NCI-H2081 treated with DMSO at 0.1 percent for 48 hours (cell line): ENCODE data around the gene ELK3.

Experiments used
- DNase-seq: peaks from one replicate; lab custom pipeline; 2025; lab: John Stamatoyannopoulos, UW

The ELK3 gene

DNA sequence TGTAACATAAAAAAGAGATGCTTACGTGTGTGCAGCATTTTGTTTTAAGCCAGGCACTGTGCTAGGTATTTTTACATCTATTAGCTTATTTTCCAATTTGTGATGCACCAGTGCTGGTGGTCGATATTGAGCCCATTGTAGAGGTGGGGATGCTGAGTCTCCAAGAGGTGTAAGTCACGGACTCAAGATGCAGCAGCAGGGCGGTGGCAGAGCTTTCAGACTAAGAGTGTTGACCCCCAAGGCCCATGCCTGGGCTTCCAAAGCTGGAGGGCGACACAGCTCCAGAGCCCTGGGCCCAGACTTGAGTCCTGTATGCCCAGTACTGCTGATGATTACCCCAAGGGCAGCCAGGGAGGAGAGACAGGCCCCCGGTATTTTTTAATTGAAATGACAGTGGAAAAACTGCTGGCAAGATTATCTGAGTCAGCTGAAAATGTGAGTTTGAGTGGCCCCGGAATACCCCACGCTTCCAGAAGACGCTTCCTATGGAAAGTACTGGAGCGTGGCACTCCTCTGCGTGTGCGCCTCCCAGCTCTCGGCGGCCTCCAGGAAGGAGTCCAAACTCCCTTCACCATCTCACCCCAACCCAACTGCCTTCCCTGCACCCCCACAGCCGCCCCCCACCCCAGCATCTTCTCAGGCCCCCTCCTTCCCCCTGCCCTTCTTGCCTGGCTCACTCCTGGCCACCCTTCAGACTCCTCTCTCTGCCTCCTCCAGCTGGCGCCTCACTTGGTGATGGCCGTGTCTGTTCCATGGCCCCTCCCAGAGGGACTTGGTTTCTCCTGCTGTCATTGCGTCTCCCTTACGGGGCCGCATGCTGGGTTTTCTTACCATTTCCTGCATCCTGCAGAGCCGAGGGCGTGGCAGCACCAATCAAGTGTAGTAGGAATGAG, 40.7 kb downstream of the ELK3 start:
- DNase-seq, result no peak

GRCh38 chr12:96235484-96235826, 41.3 kb downstream of the ELK3 start:
- no peak for DNase-seq

DNA sequence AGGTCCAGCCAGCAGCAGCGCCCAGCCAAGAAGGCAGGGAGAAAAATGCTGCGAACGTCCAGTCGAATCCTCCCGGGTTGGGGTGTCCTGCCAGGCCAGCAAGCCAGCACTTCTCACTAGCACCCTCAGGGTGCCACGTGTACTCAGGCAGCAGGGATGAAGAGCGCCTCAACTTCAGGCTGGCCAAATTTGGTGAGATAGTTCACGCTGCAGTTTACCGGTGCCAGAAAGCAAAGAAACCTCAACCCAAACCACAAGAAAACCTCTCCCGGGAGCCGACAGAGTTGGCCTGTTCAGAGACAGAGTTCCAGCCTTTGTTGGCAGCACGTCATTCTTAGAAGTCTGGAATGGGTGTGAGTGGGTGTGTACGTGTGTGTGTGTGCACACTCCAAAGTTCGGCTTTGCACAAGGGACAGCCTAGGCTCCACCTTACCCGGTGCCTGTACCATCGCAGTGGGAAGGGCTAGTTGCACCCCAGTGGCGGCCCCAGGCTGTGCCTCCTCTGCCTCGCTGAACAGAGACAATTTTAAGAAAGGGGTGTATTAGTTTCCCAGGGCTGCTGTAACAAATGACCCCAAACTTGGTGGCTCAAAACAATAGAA, 42.1 kb downstream of the ELK3 start:
- no peak for DNase-seq

DNA sequence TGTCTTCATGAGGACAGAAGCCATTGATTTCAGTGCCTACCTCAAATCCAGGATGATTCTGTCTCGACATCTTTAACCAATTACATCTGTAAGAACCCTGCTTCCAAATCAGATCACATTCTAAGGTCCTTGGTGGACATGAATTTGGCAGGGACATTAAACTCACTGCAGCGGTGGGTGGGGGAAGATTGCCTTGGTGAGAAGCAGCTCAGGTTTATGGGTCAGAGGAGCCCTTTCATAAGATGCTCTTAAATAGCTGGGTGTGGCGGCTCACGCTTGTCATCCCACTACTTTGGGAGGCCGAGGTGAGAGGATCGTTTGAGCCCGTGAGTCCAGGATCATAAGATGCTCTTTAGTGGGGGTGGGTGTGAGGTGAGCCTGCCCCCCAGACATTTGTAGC, 42.9 kb downstream of the ELK3 start:
- no peak for DNase-seq

- no peak for DNase-seq
Measured at GRCh38 chr12:96237465-96238077, 43.4 kb downstream of the ELK3 start.

DNA sequence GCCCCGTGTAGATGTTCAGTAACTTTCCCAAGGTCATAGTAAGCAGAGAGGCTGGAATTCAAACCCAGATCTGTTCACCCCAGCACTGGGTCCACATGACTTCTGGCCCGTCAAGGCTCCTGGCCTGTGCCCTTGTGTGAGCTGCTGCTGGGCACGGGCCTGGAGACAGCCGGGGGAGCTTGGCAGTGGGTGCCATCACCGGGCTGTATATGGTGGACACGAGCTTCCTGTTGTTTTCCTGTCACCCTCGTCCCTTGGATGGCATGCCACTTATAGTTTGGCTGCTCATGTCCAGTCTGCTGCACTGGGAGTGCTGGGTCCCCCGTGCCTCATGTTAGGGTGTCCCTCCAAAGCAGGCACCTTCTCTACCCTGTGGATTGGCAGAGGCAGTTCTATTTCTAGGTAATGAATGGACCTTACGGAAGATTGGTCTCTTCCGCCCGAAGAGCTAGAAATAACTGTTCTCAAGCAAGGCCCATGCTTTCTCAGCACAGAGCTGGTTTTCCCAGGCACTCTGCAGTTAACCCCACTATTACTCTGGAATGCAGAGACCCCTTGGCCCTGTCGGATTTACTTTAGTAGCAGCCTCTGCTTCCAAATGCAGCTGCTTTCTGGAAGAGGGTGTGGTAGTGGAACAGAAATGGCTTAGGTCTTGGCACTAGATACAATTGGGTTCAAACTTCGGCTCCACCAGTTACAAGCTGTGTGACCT, 44.3 kb downstream of the ELK3 start:
- DNase-seq, result no peak

GRCh38 chr12:96239711-96240635, 45.8 kb downstream of the ELK3 start:
- DNase-seq, result no peak

- no peak for DNase-seq
Measured at GRCh38 chr12:96240656-96241055, 46.5 kb downstream of the ELK3 start.

GRCh38 chr12:96241431-96241830, 47.3 kb downstream of the ELK3 start:
- DNase-seq, result no peak

- DNase-seq, result no peak
Measured at GRCh38 chr12:96241846-96242256, 47.7 kb downstream of the ELK3 start.

GRCh38 chr12:96242597-96242996, 48.4 kb downstream of the ELK3 start:
- no peak for DNase-seq

- DNase-seq, result no peak
Measured at GRCh38 chr12:96244826-96245225, 50.7 kb downstream of the ELK3 start.

GRCh38 chr12:96246926-96247505, 52.8 kb downstream of the ELK3 start:
- no peak for DNase-seq

GRCh38 chr12:96247563-96247962, 53.4 kb downstream of the ELK3 start:
- no peak for DNase-seq

- no peak for DNase-seq
Measured at GRCh38 chr12:96248136-96248931, 54.2 kb downstream of the ELK3 start.

- no peak for DNase-seq
Measured at GRCh38 chr12:96249196-96250118, 55.3 kb downstream of the ELK3 start.

DNA sequence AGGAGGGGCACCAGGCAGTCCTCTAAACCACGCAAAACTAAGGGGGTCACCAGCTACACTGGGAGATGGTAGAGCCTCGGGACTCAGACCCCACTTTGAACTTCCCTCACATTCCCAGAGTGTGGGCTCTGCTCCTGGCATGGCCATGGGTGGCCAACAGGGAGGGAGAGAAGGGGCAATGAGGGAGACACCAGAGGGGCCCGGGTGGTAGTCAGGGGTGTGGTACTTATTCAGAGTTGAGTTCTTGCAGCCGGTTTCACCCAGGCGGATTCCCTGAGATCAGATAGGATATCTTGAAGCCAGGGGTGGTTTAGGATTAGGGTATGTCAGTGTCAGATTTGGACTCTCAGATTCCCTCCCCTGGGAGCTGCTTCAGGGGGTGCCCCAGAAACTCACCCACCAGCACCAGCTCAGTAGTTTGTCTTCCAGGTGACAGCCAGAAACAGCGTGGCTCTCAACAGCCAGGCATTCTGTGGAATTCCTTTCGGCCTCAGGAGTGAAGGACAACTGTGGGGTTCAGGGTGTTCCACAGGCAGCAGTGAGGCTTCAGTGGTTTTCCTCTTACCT, 56.0 kb downstream of the ELK3 start:
- DNase-seq, result no peak

GRCh38 chr12:96255077-96255476, 60.9 kb downstream of the ELK3 start:
- DNase-seq, result no peak
